Fibroblast of lung (primary cell): ENCODE measurements around the gene R3HDML. TPM values are rescaled to one million over a fixed set of nuclear protein-coding genes. Genes with fewer than 3 reads are reported as not detected.

Experiments used
- DNase-seq, 2 donors: peaks; one replicate each; pipeline versions ENCODE4 v3.0.0 to v3.0.0-alpha.2; 2010; ENCODE audit warnings: low read depth in 2 of 2
- H2AFZ ChIP-seq: 2 replicates; pipeline ENCODE4 v1.5.1; 2012; ENCODE audit warnings: low read length, control low read depth, inconsistent platforms
- H3K27ac ChIP-seq: 2 replicates; pipeline ENCODE4 v1.5.1; 2011; ENCODE audit warnings: low read length, control low read depth; ENCODE audit not compliant: insufficient read depth
- H3K27me3 ChIP-seq: 2 replicates; pipeline ENCODE4 v1.5.1; 2011; ENCODE audit warnings: mild to moderate bottlenecking, low read length; ENCODE audit not compliant: control insufficient read depth, insufficient read depth
- H3K36me3 ChIP-seq: 2 replicates; pipeline ENCODE4 v1.5.1; 2011; ENCODE audit warnings: low read length; ENCODE audit not compliant: control insufficient read depth, insufficient read depth
- H3K4me1 ChIP-seq: 2 replicates; pipeline ENCODE4 v1.5.1; 2011; ENCODE audit warnings: low read length; ENCODE audit not compliant: control insufficient read depth, insufficient read depth; ENCODE audit errors: extremely low read depth
- H3K4me2 ChIP-seq: 2 replicates; pipeline ENCODE4 v1.5.1; 2011; ENCODE audit warnings: low read length, control low read depth; ENCODE audit not compliant: insufficient read depth; ENCODE audit errors: extremely low read depth
- H3K4me3 ChIP-seq, 4 experiments: fragments of 200-600 bp in 1 of 4; sonication (generic) in 1 of 4; replicated peaks in 1 of 4; 2 replicates each; pipeline ENCODE4 v1.5.1; 2011 to 2016; ENCODE audit warnings: low read length in 4 of 4, low read depth in 3 of 4, mild to moderate bottlenecking in 3 of 4, control low read depth in 2 of 4, inconsistent platforms in 1 of 4, mixed read lengths in 1 of 4; ENCODE audit not compliant: insufficient read depth in 1 of 4; ENCODE audit errors: control extremely low read depth in 1 of 4
- H3K79me2 ChIP-seq: 2 replicates; pipeline ENCODE4 v1.5.1; 2012; ENCODE audit warnings: mild to moderate bottlenecking, low read length, inconsistent platforms; ENCODE audit not compliant: control insufficient read depth, insufficient read depth
- H3K9ac ChIP-seq: 2 replicates; pipeline ENCODE4 v1.5.1; 2011; ENCODE audit warnings: mild to moderate bottlenecking, low read length, control low read depth; ENCODE audit not compliant: insufficient read depth
- H3K9me3 ChIP-seq: 2 replicates; pipeline ENCODE4 v1.5.1; 2012; ENCODE audit warnings: low read depth, low read length; ENCODE audit not compliant: control insufficient read depth, insufficient read depth
- H4K20me1 ChIP-seq: 2 replicates; pipeline ENCODE4 v1.5.1; 2011; ENCODE audit warnings: low read length; ENCODE audit not compliant: control insufficient read depth, insufficient read depth; ENCODE audit errors: extremely low read depth
- EZH2 ChIP-seq: IDR thresholded peaks from 2 replicates; pipeline ENCODE4 v1.5.1; 2012; ENCODE audit warnings: low read length, control low read depth, mild to moderate bottlenecking; ENCODE audit errors: missing control alignments
- polyA plus RNA-seq, 2 donors: library from polyadenylated mRNA; depleted of rRNA in 1 of 2; stranded (reverse) in 1 of 2; unstranded in 1 of 2; fragments of >200 nt; gene quantifications; 2 replicates each; pipeline ENCODE4 v1.2.1, GENCODE V29; 2011 to 2012; ENCODE audit warnings: missing spikeins in 1 of 2
- total RNA-seq: library from RNA; depleted of rRNA; stranded (reverse); fragments of >200 nt; gene quantifications from 2 replicates; pipeline ENCODE4 v1.2.1, GENCODE V29; 2014
- TF ChIP-seq, protein P1 (sequence below), 2 donors: IDR thresholded peaks in 1 of 2; conservative IDR thresholded peaks in 1 of 2; 1 replicate in 1 of 2; 2 replicates in 1 of 2; pipeline ENCODE4 v1.5.1; 2011 to 2012; ENCODE audit warnings: low read length in 2 of 2, control low read depth in 1 of 2, inconsistent platforms in 1 of 2, low read depth in 1 of 2, mild to moderate bottlenecking in 1 of 2

The R3HDML gene
- total and polyA plus RNA-seq, 2 donors (not counting 1 experiment from before 2014, with no cell fraction given), result not detected

DNA sequence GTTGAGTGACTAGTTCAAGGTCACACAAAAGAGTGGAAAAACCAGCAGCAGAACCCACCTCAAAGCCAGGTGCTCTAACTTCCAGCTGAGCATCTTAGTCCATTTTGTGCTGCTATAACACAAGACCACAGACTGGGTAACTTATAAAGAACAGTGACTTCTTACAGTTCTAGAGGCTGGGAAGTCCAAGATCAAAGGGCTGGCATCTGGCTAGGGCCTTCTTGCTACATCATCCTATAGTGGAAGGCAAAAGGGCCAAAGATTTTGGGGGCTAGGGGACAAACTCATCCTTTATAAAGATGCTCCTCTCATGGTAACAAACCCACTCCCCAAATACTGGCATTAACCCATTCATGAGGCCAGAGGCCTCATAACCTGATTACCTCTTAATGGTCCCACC, 35.6 kb upstream of the R3HDML start:
- Histone ChIP-seq H3K36me3 (no peaks in the 10 kb centered on the region), H3K79me2 (no peaks in the 10 kb centered on the region), H3K9me3 (no peaks in the 10 kb centered on the region), H2AFZ (no peak overlapping the region), H3K4me1 (no peaks in the 10 kb centered on the region), H3K4me3 (no peak overlapping the region), H3K27ac (no peak overlapping the region), H3K4me2 (no peak overlapping the region), H3K27me3 (no peaks in the 10 kb centered on the region), H3K9ac (no peak overlapping the region), H4K20me1 (no peaks in the 10 kb centered on the region)
- TF ChIP-seq EZH2, result no peak
- TF ChIP-seq, protein P1, sequence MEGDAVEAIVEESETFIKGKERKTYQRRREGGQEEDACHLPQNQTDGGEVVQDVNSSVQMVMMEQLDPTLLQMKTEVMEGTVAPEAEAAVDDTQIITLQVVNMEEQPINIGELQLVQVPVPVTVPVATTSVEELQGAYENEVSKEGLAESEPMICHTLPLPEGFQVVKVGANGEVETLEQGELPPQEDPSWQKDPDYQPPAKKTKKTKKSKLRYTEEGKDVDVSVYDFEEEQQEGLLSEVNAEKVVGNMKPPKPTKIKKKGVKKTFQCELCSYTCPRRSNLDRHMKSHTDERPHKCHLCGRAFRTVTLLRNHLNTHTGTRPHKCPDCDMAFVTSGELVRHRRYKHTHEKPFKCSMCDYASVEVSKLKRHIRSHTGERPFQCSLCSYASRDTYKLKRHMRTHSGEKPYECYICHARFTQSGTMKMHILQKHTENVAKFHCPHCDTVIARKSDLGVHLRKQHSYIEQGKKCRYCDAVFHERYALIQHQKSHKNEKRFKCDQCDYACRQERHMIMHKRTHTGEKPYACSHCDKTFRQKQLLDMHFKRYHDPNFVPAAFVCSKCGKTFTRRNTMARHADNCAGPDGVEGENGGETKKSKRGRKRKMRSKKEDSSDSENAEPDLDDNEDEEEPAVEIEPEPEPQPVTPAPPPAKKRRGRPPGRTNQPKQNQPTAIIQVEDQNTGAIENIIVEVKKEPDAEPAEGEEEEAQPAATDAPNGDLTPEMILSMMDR (conservative IDR thresholded peaks at IDR 0.05 in 1 of 2, IDR thresholded peaks at IDR 0.05 in 1 of 2; ENCODE audit: low read depth in 1 of 2, low read length in 2 of 2), result no peak
- no peak for DNase-seq

DNA sequence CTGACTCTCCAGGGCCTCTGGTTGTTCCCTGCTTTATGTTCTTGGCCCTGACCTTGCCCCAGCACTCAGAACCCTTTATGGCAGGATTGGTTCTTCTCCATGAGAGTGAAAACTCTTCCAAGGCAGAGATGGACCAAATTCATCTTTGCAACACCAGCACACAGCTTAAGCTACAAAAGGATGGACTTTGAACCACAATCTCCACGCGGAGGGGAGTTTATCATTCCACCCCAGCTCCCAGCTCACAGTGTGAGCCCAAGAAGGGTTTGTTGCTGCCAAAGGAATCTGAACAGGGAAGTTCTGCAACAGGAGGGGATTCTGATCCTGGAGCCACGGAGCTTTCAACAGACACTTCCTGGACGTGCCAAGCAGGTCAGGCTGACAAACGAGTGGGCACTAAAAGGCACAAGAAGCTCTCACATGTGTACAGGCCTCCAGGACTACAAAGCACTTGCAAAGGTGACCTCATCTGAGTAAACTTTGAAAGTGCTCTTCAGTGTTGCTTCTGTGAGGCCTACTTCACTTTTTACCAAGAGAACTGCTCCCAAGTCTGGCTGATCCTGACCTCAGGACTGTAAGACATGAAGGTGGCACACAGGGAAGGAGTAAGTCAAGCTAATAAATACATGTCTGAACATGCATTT, 34.7 kb upstream of the R3HDML start:
- no peaks in the 10 kb centered on the region for H3K9me3 ChIP-seq
- no peak overlapping the region for H3K9ac ChIP-seq
- H3K4me1 ChIP-seq, result no peaks in the 10 kb centered on the region
- DNase-seq, result no peak
- H4K20me1 ChIP-seq, result no peaks in the 10 kb centered on the region
- H2AFZ ChIP-seq, result no peak overlapping the region
- no peaks in the 10 kb centered on the region for H3K27me3 ChIP-seq
- H3K27ac ChIP-seq, result no peak overlapping the region
- no peaks in the 10 kb centered on the region for H3K79me2 ChIP-seq
- no peak overlapping the region for H3K4me2 ChIP-seq
- H3K4me3 ChIP-seq, result no peak overlapping the region
- H3K36me3 ChIP-seq, result no peaks in the 10 kb centered on the region
- TF ChIP-seq, protein P1 (conservative IDR thresholded peaks at IDR 0.05 in 1 of 2, IDR thresholded peaks at IDR 0.05 in 1 of 2; ENCODE audit: low read depth in 1 of 2, low read length in 2 of 2), result no peak

DNA sequence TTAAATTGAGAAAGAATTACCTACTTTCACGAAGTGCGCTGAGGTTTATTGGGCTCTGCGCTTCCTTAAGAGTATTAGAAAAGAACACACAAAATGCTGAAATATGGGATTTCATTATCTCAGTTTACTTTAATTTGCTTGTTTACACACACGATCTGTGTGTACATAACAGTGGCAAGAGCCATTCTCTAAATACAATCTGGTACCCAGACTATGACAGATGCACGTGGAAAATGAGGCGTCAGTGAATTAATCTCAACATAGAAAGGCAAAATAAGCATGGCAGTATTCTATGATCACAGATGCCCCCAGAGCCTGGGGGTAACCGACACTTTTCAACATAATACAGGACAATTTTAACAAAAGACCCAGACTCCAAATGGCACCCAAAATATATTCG, 34.1 kb upstream of the R3HDML start:
- H3K4me2 ChIP-seq, result no peak overlapping the region
- no peaks in the 10 kb centered on the region for H3K4me1 ChIP-seq
- no peak overlapping the region for H2AFZ ChIP-seq
- H3K27ac ChIP-seq, result no peak overlapping the region
- H3K4me3 ChIP-seq, result no peak overlapping the region
- TF ChIP-seq, protein P1 (conservative IDR thresholded peaks at IDR 0.05 in 1 of 2, IDR thresholded peaks at IDR 0.05 in 1 of 2; ENCODE audit: low read depth in 1 of 2, low read length in 2 of 2), result no peak
- no peak for TF ChIP-seq EZH2
- H3K79me2 ChIP-seq, result no peaks in the 10 kb centered on the region
- H4K20me1 ChIP-seq, result no peaks in the 10 kb centered on the region
- no peaks in the 10 kb centered on the region for H3K9me3 ChIP-seq
- no peak overlapping the region for H3K9ac ChIP-seq
- H3K36me3 ChIP-seq, result no peaks in the 10 kb centered on the region
- DNase-seq, result no peak
- H3K27me3 ChIP-seq, result no peaks in the 10 kb centered on the region
